Neural crest cell (in vitro differentiated cells): ENCODE results near the gene CXCR4. TPM values are rescaled to one million over a fixed set of nuclear protein-coding genes. Genes with fewer than 3 reads are reported as not detected.
A peak's percentile ranks its signal among the peaks of the same experiment; 100 is the strongest.
"Not testable (repeated sequence)": the region's sequence is repeated elsewhere in the genome, so short reads cannot be mapped to it uniquely, and the experiment has no call there.

ENCODE experiments used
- DNase-seq: peaks from one replicate; pipeline ENCODE4 v3.0.0; 2021; ENCODE audit warnings: low read depth, mixed read lengths, low spot score
- H3K27ac Mint-ChIP-seq: one replicate; pipeline ENCODE4 v1.8.0; 2021; ENCODE audit warnings: mild to moderate bottlenecking, mixed read lengths; ENCODE audit not compliant: unreplicated experiment
- H3K27me3 Mint-ChIP-seq: 2 replicates; pipeline ENCODE4 v1.8.0; 2021; ENCODE audit warnings: low read depth, mild to moderate bottlenecking, mixed read lengths
- H3K36me3 Mint-ChIP-seq: 2 replicates; pipeline ENCODE4 v1.8.0; 2021; ENCODE audit warnings: low read depth, mild to moderate bottlenecking, mixed read lengths
- H3K4me1 Mint-ChIP-seq: 2 replicates; pipeline ENCODE4 v1.8.0; 2021; ENCODE audit warnings: mixed read lengths
- H3K4me3 Mint-ChIP-seq: one replicate; pipeline ENCODE4 v1.8.0; 2021; ENCODE audit warnings: mild to moderate bottlenecking, mixed read lengths
- H3K9me3 Mint-ChIP-seq: 2 replicates; pipeline ENCODE4 v1.8.0; 2021; ENCODE audit warnings: mixed read lengths
- total RNA-seq: library from RNA; stranded (reverse); gene quantifications from 2 replicates; pipeline ENCODE4 v1.2.1, GENCODE V29; 2021
- TF ChIP-seq, protein P1 (sequence below): fragments of 200-600 bp; sonication (generic); conservative IDR thresholded peaks from 2 replicates; pipeline ENCODE4 v1.5.0; 2021; ENCODE audit warnings: antibody characterized with exemption, mild to moderate bottlenecking

Gene CXCR4
- total RNA-seq, 1 donor from 2014 or later, result 37.5 TPM

DNA sequence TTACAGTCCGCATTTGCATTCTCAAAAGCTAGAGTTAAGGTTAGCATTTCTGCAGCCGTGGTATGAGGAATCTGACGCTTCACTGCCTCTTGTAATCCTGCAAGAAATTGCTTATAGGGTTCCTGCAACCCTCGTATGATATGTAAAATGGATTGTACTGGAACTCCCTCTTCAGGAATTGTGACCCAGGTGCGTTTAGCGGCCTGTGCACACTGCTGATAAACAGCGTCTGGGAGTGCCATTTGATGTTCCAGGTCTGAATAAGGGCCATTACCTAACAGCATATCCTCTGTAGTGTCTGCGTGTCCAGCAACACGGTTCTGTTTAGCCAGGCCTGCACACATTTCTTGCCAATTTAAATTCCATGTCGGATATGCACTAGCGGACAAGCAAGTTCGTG lies 42.5 kb downstream of the CXCR4 start:
- Mint-ChIP-seq H3K27me3 (no peaks in the 10 kb centered on the region), H3K4me3 (no peak overlapping the region), H3K36me3 (peaks cover 21% of the 10 kb centered on the region), H3K9me3 (peaks cover 12% of the 10 kb centered on the region), H3K27ac (no peak overlapping the region), H3K4me1 (peaks cover 17% of the 10 kb centered on the region)
- TF ChIP-seq, protein P1, sequence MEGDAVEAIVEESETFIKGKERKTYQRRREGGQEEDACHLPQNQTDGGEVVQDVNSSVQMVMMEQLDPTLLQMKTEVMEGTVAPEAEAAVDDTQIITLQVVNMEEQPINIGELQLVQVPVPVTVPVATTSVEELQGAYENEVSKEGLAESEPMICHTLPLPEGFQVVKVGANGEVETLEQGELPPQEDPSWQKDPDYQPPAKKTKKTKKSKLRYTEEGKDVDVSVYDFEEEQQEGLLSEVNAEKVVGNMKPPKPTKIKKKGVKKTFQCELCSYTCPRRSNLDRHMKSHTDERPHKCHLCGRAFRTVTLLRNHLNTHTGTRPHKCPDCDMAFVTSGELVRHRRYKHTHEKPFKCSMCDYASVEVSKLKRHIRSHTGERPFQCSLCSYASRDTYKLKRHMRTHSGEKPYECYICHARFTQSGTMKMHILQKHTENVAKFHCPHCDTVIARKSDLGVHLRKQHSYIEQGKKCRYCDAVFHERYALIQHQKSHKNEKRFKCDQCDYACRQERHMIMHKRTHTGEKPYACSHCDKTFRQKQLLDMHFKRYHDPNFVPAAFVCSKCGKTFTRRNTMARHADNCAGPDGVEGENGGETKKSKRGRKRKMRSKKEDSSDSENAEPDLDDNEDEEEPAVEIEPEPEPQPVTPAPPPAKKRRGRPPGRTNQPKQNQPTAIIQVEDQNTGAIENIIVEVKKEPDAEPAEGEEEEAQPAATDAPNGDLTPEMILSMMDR, result no peak
- no peak for DNase-seq

DNA sequence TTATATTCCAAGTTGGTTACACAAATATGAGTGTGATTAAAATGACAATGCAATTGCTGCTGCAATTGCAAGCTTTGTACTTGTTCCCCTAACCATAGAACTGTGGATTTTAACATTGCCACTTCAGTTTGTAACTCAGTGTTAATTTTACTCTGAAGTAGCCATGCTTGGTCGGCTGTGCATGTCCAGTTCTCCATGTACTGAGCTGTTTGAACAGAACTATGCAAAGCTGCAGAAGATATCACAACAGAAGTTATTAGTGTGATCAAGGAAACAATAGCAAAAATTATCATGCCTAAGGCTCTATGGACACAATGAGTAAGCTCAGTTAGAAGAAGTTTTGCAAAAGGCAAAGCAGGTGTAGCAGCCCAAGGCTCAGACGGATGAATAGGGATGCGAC lies 45.3 kb downstream of the CXCR4 start:
- Mint-ChIP-seq H3K27me3 (no peaks in the 10 kb centered on the region), H3K36me3 (peaks cover 18% of the 10 kb centered on the region), H3K27ac (no peak overlapping the region), H3K9me3 (peaks cover 9% of the 10 kb centered on the region), H3K4me1 (peaks cover 36% of the 10 kb centered on the region), H3K4me3 (no peak overlapping the region)
- TF ChIP-seq, protein P1, result no peak
- DNase-seq, result no peak

DNA sequence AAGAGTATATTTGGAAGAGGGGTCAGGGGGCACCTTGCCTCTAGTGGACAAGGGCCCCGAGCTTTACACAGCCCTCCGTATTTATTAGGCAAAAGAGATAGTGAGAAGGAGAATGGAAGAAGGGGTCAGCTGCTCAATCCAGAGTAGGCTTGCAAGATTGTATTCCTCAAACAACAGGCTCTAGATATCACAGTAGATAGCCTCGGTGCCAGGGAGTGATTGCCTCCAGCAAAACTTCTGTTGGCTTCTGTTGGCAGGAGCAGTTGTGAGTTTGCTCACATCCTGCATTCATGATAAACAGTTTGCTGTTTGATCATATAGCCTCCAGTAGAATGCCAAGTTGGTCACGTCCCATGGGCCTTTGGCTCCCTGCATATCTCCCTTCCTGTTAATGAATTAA lies 46.1 kb downstream of the CXCR4 start:
- not testable (repeated sequence) for H3K4me3 Mint-ChIP-seq
- H3K36me3 Mint-ChIP-seq, result peaks cover 15% of the 10 kb centered on the region

DNA sequence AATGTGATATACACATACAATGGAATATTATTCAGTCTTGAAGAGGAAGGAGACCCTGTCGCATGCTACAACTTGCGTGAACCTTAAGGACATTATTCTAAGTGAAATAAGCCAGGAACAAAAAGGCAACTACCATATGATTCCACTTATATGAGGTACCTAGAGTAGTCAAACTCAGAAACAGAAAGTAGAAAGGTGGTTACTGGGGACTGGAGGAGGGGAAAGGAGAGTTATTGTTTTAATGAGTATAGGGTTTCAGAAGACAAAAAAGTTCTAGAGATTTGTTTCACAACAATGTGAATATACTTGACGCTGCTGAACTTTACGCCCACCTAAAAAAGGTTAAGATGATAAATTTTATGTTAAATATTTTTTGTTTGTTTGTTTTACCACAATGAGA lies 47.0 kb downstream of the CXCR4 start:
- Mint-ChIP-seq H3K27me3 (no peaks in the 10 kb centered on the region), H3K36me3 (peaks cover 10% of the 10 kb centered on the region), H3K4me3 (no peak overlapping the region), H3K9me3 (peaks cover 5% of the 10 kb centered on the region), H3K27ac (no peak overlapping the region), H3K4me1 (peaks cover 34% of the 10 kb centered on the region)
- TF ChIP-seq, protein P1, result no peak
- DNase-seq, result no peak

More for the DNA sequence above, 46.1 kb downstream of the CXCR4 start:
- not testable (repeated sequence) for H3K27me3 Mint-ChIP-seq, H3K9me3 Mint-ChIP-seq, H3K27ac Mint-ChIP-seq, DNase-seq
- peaks cover 40% of the 10 kb centered on the region for H3K4me1 Mint-ChIP-seq

DNA sequence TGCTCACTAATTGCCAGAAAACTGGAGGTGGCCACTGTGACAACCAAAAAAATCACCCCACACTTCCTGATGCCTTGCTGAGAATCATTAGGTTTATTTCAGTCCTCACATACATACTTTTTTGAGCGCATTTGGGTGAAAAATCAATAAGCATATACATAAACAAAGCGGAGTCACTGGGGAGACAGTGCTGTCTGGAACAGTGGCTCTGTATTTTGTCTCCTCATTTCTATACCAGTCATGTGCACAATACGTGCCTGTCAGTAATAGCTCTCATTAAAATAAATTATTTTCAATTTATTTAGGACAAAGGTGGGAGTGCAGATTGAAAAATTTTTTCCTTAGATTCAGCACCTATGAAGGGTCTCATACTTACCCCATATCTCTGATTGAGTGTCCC lies 48.2 kb downstream of the CXCR4 start:
- peaks cover 35% of the 10 kb centered on the region for H3K4me1 Mint-ChIP-seq
- H3K27ac Mint-ChIP-seq, result peak overlapping the region; percentile 78
- no peaks in the 10 kb centered on the region for H3K27me3 Mint-ChIP-seq
- peaks cover 5% of the 10 kb centered on the region for H3K9me3 Mint-ChIP-seq
- TF ChIP-seq, protein P1, result no peak
- no peak for DNase-seq
- H3K36me3 Mint-ChIP-seq, result peaks cover 10% of the 10 kb centered on the region
- no peak overlapping the region for H3K4me3 Mint-ChIP-seq

DNA sequence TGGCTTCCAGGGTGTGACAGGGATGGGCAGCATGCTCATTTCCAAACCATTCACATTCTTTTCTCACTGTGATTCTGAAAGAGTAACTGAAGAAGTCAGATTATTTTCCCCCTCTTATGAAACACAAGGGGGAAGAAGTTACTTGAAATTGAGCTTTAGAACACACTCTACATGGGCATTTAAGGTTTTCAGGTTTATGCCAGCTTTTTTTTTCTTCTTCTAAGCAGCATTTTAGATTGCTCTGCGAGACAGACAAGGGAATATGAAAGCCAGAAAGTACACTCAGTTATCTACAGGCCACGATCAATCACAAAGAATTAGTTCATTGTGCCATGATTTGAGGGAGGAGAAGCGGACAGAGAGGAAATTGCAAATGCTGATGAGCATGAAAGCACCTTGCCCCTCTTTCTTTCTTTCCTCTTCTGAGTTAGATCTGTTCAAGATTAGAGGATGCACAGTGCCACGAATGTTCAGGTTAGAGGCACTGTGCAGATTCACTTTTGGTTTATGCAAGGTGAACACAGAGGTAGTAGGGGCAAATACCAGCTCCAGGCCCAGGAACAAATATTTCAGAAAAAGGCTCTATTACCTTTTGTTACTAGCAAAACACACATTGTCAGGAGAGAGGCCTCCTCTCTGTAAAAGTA lies 49.2 kb downstream of the CXCR4 start:
- H3K27ac Mint-ChIP-seq, result no peak overlapping the region
- TF ChIP-seq, protein P1, result no peak
- peaks cover 10% of the 10 kb centered on the region for H3K36me3 Mint-ChIP-seq
- H3K4me3 Mint-ChIP-seq, result no peak overlapping the region
- H3K4me1 Mint-ChIP-seq, result peaks cover 43% of the 10 kb centered on the region
- H3K9me3 Mint-ChIP-seq, result peaks cover 5% of the 10 kb centered on the region
- no peak for DNase-seq
- no peaks in the 10 kb centered on the region for H3K27me3 Mint-ChIP-seq
